IPS-18c (cell line): ENCODE measurements around the gene SPANXD.
"Not testable (repeated sequence)": the region's sequence is repeated elsewhere in the genome, so short reads cannot be mapped to it uniquely, and the experiment has no call there.

Source experiments
- H3K4me3 ChIP-seq: 2 replicates; pipeline ENCODE4 v1.7.0; 2013; ENCODE audit warnings: low read depth, mild to moderate bottlenecking, low read length, moderate library complexity; ENCODE audit not compliant: insufficient read depth
- H3K9me3 ChIP-seq: one replicate; pipeline ENCODE4 v1.6.1; 2013; ENCODE audit warnings: mild to moderate bottlenecking, low read length, moderate library complexity; ENCODE audit not compliant: control insufficient read depth, insufficient read depth

The SPANXD gene, protein sequence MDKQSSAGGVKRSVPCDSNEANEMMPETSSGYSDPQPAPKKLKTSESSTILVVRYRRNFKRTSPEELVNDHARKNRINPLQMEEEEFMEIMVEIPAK

DNA sequence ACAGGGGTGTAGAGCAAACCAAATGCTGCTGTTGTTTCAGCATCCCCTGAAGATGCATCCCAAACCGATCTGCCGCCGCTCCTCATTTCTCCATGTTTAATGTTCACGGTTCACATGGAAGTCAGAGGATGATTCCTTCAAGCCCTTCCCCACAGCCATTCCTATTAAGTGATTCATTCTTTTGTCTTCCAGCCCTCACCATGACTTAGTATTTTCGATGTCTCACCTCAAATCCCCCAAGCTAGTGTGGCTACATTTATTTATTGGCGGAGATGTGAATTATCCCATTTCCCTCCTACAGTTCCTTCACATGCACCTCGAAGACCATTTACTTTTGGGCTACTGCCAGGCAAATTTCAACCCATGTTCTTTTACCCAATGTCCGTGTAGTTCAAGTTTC is at the start of gene SPANXD:
Gene SPANXD (minus strand): TSS at position 101 of the 400 bp plus-strand sequence. CDS start 334 bp downstream, outside the sequence.
- not testable (repeated sequence) for H3K4me3 ChIP-seq, H3K9me3 ChIP-seq

DNA sequence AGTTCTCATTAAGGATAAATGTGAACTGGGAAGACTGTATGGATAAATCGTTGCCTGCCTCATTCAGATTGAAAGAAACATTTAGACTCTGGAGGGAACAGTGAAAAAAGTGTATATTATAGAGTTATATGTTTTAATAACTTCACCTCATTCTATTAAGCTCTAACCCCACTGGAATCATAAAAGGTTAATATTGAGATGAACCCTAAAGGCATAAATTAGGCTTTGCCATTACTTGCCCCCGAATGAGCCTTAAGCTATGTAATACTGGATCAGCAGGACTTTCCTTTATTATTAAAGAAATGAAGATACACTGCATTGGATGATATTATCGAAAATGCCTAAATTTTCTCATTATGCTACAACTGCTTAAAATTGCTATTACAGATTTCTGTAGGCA is 44.1 kb upstream of the SPANXD start:
- H3K4me3 ChIP-seq, result no peak overlapping the region
- no peaks in the 10 kb centered on the region for H3K9me3 ChIP-seq

DNA sequence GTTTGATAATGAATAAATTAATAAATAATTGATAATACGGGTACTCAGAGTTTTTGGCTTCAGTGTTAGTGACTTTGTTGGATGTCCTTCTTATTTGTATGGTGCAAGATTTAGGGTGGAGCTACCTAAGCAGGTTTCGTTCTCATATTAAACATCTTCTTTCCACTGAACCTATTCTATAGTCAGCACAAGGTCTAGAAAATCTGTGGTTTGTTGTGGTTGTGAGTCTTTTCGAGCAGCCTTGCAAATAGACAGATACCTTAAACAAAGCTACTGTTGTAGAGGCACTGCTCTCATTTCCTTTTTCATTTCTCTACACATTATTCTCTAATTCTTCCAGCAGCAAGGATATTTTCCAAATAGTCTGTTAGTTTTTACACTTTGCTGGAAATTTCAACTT is 38.1 kb upstream of the SPANXD start:
- H3K9me3 ChIP-seq, result peaks cover 2% of the 10 kb centered on the region
- no peak overlapping the region for H3K4me3 ChIP-seq

DNA sequence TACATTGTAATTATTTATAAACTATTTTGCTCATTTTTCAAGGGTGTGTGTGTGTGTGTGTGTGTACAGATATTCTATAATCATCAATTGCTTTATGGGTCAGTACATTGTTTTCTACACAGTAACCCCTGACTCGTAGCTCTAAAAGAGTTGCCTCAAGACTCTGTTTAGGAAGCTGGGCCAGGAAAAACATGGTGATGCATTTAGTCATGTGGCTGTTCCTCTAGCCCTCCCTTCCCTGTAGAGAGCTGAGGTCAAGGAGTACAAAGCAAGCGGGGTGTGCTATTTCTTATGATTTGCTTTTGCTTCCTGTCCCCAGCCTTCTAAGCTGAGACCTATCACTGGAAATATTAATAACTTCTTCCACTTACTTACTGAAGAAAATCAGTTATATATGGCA is 34.8 kb upstream of the SPANXD start:
- H3K4me3 ChIP-seq, result no peak overlapping the region
- peaks cover 2% of the 10 kb centered on the region for H3K9me3 ChIP-seq

DNA sequence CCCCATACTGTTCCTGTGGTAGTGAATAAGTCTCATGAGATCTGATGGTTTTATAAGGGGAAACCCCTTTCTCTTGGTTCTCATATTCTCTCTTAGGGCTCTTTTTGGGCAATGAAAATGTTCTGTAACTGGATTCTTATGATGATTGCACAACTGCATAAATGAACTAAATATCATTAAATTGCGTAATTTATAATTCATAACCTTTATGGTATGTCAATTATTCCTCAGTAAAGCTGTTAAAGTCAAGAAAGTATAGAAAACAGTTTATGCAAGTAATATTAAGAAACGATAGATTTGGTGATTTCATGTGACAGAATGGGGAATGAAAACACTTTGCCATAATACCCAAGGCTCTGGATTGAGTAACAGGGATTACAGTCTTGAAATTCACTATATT is 33.5 kb upstream of the SPANXD start:
- H3K9me3 ChIP-seq, result peaks cover 2% of the 10 kb centered on the region
- no peak overlapping the region for H3K4me3 ChIP-seq

DNA sequence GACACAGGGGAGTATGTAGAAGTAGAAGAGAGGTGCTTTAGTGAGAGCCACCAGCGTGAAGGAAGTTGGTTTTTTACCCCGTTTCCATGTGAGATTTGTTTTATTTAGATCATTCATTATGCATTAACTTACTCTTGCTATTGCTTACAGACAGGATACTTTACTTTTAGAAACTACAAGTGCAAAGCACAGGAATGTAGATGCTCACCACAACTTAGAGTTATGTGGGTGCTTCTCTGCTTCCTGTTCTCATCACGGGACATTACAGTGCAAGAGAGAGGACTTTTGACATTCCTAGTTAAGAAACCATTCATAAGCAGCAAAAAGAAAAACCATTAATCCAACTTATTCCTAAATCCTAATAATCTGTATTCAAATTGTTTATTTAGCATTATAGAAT is 25.6 kb upstream of the SPANXD start:
- Histone ChIP-seq H3K4me3 (no peak overlapping the region), H3K9me3 (no peaks in the 10 kb centered on the region)

DNA sequence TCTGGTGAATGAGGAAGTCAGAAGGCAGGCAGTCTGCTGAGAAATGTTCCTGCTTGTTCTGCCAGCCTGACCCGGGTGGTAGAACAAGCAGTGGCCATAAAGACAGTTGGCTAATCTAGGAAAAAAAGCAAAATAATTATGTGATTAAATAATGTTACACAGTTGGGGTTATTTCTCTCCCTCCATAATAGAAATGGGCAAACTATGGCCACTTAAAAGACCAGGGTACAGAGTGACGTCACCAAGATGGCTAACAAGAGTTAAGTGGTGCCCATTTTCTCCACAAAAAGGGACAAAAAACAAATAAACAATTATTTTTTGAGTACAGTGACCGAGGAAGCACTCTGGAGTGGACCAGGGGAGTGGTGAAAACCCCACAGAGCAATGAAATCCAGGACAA is 16.1 kb upstream of the SPANXD start:
- Histone ChIP-seq H3K9me3 (peaks cover 2% of the 10 kb centered on the region), H3K4me3 (no peak overlapping the region)

DNA sequence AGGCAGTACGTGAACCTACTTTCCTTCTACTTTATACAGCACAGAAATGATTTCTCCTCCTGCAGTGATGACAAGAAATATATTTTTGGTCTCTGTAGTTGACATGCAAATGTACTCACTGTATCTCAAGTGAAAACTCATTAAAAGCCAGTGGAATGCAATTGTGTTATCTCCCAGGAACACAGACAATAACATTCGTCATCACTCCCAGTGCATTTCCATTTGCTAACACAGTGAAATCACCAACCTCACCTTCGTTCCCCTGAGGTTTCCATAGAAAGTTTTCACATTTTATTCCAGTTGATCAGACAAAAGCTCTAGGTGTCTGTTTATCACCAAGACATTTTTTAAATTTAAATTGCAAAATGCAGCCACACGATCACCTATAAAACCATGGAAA is 2.5 kb upstream of the SPANXD start:
- H3K4me3 ChIP-seq, result no peak overlapping the region
- H3K9me3 ChIP-seq, result peaks cover 2% of the 10 kb centered on the region

DNA sequence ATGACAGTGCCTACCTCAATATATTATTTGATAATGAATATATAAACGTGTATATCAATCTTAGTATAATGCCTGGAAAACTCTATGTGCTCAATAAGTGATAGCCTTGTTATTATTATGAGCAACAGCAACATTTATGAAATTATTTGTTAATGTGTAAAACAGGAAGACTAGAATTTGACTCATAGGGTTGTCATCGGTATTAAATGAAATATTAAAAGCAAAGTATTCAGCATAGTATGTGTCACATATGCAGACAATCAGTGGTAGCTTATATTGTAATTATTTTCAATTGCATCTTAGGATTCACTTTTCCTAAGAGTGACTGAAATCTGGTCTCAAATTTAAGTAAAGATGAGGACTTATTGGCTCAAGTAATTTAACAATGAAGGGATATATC is 24.6 kb downstream of the SPANXD start:
- H3K9me3 ChIP-seq, result peaks cover 8% of the 10 kb centered on the region
- no peak overlapping the region for H3K4me3 ChIP-seq

DNA sequence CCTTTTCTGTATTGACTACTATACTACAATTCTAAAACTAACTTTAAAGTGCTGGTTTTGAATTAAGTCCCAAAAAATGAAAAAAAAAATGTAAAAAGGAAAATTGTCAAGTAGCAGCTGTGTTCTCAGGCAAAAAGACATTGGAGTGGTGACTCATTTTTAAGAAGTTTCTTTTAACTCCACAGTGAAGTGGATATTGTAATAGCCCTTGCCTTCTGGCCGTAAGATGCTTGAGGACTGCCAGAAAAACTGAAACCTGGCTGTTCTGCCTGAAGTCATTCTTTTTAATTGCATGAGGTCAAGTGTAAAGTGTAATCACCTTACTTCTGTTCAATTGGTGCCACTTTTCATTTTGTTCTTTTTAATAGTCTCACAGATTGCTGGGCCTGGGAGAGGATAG is 28.9 kb downstream of the SPANXD start:
- peaks cover 8% of the 10 kb centered on the region for H3K9me3 ChIP-seq
- no peak overlapping the region for H3K4me3 ChIP-seq

DNA sequence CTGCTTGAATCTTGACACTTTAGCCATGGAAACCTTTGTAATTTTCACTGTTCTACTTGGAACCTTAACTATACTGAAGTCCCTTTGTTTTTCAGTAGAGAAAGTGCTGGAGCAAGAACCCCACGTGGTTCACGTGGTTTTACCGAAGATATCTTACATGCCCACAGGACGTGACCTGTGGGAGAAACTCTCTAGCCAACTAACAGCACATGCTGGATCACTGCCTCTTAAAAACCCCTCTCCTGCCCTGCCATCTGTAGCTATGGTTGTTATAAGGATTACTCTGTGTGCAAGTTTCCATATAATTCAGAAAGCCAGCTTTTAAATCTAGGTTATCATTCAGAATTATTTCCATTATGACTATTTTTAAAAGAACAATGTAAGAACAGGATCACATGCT is 30.2 kb downstream of the SPANXD start:
- Histone ChIP-seq H3K9me3 (peaks cover 8% of the 10 kb centered on the region), H3K4me3 (no peak overlapping the region)

DNA sequence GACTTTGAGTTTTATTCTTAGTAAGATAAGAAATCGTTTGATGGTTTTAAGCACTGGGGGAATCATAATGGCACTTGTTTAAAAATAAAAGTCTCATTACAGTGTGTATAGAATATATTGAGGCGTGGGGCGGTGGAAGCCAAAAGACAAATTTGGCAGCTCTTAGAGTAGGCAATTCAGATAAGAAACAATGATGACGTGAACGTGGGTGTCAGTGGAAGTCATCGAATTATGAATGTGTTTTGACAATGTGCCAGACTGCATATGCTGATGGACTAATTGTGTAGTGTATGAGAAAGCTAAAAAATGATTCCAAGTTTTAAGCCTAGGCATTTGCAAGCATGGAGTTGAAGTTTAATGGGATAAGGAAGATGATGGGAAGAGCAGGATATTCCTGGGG is 35.8 kb downstream of the SPANXD start:
- Histone ChIP-seq H3K4me3 (no peak overlapping the region), H3K9me3 (peaks cover 4% of the 10 kb centered on the region)

DNA sequence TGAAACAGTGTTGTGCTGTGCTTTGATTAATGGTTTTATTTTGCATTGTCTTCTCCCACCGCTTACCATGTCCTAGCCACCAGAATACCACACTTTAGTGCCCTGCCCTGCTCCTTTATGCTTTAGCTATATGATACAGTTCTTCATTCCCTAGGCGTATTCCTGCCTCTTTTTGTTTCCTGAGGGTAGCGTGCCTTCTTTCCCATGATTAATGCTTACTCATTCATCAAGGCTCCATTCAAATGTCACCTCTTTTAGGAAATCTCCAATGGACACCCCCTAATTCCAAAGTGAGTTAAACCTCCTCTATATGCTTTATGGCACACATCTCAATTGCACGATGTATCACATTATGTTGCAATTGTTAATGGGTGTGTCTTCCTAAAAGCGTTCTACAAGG is 46.3 kb downstream of the SPANXD start:
- H3K4me3 ChIP-seq, result no peak overlapping the region
- peaks cover 3% of the 10 kb centered on the region for H3K9me3 ChIP-seq
